GM12878 (cell line): ENCODE data around the gene RAP1GAP. TPM values are rescaled to one million over a fixed set of nuclear protein-coding genes. Genes with fewer than 3 reads are reported as not detected.

ENCODE experiments used
- ATAC-seq: fragments of 200-7000 bp; cut with Tn5 transposase; 3 replicates; pipeline ENCODE4 v1.9.1; 2020; ENCODE audit warnings: mild to moderate bottlenecking, moderate library complexity
- BruUV-seq: library from RNA; stranded (reverse); fragments of 400-500 nt; replicated peaks from 2 replicates; lab custom pipeline; 2021; lab: Mats Ljungman, UMichigan
- CTCF ChIA-PET: fragments of 300-600 bp; sonication (Branson Sonifier 250); formaldehyde crosslinking; extraction: SDS; loops from one replicate; lab custom pipeline; 2021; ENCODE audit warnings: inconsistent platforms; lab: Yijun Ruan, JAX
- POLR2A ChIA-PET: fragments of 350-600 bp; formaldehyde crosslinking; extraction: SDS; loops from one replicate; lab custom pipeline; 2021; ENCODE audit warnings: inconsistent platforms; lab: Charles Lee
- RAD21 ChIA-PET: fragments of 300-600 bp; sonication (Branson Sonifier 250); formaldehyde crosslinking; loops from one replicate; lab custom pipeline; 2023; ENCODE audit warnings: antibody characterized with exemption; ENCODE audit not compliant: unreplicated experiment; lab: Charles Lee
- SMC1A ChIA-PET: fragments of 300-600 bp; sonication (Branson Sonifier 250); formaldehyde crosslinking; loops from one replicate; lab custom pipeline; 2023; ENCODE audit not compliant: unreplicated experiment, uncharacterized antibody; lab: Charles Lee
- DNase-seq: peaks from one replicate; pipeline ENCODE4 v3.0.0-alpha.2; 2011; ENCODE audit warnings: low read depth, low spot score
- FAIRE-seq: peaks from 3 replicates; lab custom pipeline; 2011; peaks lifted over from hg19 to GRCh38; lab: Jason Lieb, UNC
- H2AFZ ChIP-seq: 2 replicates; pipeline ENCODE4 v1.6.0; 2011; ENCODE audit warnings: low read depth, low read length, control low read depth; ENCODE audit not compliant: control insufficient read depth
- H3K27ac ChIP-seq: 2 replicates; pipeline ENCODE4 v1.5.1; 2011; ENCODE audit warnings: control low read depth; ENCODE audit not compliant: control insufficient read depth, insufficient read depth
- H3K27me3 ChIP-seq, 2 experiments: replicated peaks in 1 of 2; 2 replicates each; pipeline versions ENCODE4 v1.6.0 to v1.6.1; 2011; ENCODE audit warnings: low read length in 1 of 2; ENCODE audit not compliant: control insufficient read depth in 2 of 2, insufficient read depth in 2 of 2
- H3K36me3 ChIP-seq, 2 experiments: 2 replicates each; pipeline ENCODE4 v1.5.1; 2011; ENCODE audit warnings: low read length in 1 of 2; ENCODE audit not compliant: control insufficient read depth in 2 of 2, insufficient read depth in 2 of 2
- H3K4me1 ChIP-seq: 2 replicates; pipeline ENCODE4 v1.6.1; 2011; ENCODE audit warnings: mild to moderate bottlenecking, low read length, moderate library complexity, mixed read lengths; ENCODE audit not compliant: control insufficient read depth, insufficient read depth
- H3K4me2 ChIP-seq: 2 replicates; pipeline ENCODE4 v1.6.0; 2011; ENCODE audit warnings: control low read depth; ENCODE audit not compliant: control insufficient read depth, insufficient read depth
- H3K4me3 ChIP-seq: fragments of 200-600 bp; sonication (generic); 2 replicates; pipeline ENCODE4 v1.5.1; 2016
- H3K79me2 ChIP-seq: 2 replicates; pipeline ENCODE4 v1.6.0; 2011; ENCODE audit warnings: low read length; ENCODE audit not compliant: control insufficient read depth, insufficient read depth
- H3K9ac ChIP-seq: 2 replicates; pipeline ENCODE4 v1.8.0; 2011; ENCODE audit warnings: low read length, control low read depth, mixed read lengths; ENCODE audit not compliant: control insufficient read depth, insufficient read depth
- H3K9me3 ChIP-seq: replicated peaks from 3 replicates; pipeline ENCODE4 v1.5.1; 2011; ENCODE audit warnings: mild to moderate bottlenecking, low read length; ENCODE audit not compliant: control insufficient read depth, insufficient read depth
- H4K20me1 ChIP-seq: 2 replicates; pipeline ENCODE4 v1.6.0; 2011; ENCODE audit not compliant: control insufficient read depth, insufficient read depth
- CREM ChIP-seq: IDR thresholded peaks from 2 replicates; pipeline ENCODE4 v1.6.1; 2014; ENCODE audit warnings: antibody characterized with exemption, low read depth
- HCFC1 ChIP-seq: fragments of 150-350 bp; IDR thresholded peaks from 2 replicates; pipeline ENCODE4 v1.6.1; 2014; ENCODE audit warnings: low read length
- JUND ChIP-seq: IDR thresholded peaks from 2 replicates; pipeline ENCODE4 v1.6.1; 2012; ENCODE audit warnings: low read depth, mild to moderate bottlenecking, low read length, improper control_type of control experiment, moderate library complexity
- LARP7 ChIP-seq: fragments of 450-650 bp; IDR thresholded peaks from 2 replicates; pipeline ENCODE4 v1.6.1; 2017; ENCODE audit warnings: mild to moderate bottlenecking
- NFYB ChIP-seq: IDR thresholded peaks from 2 replicates; pipeline ENCODE4 v1.6.1; 2011; ENCODE audit warnings: low read depth, mild to moderate bottlenecking, low read length, improper control_type of control experiment, moderate library complexity; ENCODE audit not compliant: insufficient read depth
- RAD21 ChIP-seq: IDR thresholded peaks from 2 replicates; pipeline ENCODE4 v1.6.1; 2011; ENCODE audit warnings: mild to moderate bottlenecking, low read depth, low read length, moderate library complexity; ENCODE audit not compliant: insufficient read depth
- RCOR1 ChIP-seq: conservative IDR thresholded peaks from 2 replicates; pipeline ENCODE4 v1.6.1; 2012; ENCODE audit warnings: low read depth, low read length, improper control_type of control experiment
- SPI1 ChIP-seq: IDR thresholded peaks from 2 replicates; pipeline ENCODE4 v1.6.1; 2011; ENCODE audit warnings: low read depth, mild to moderate bottlenecking, low read length, moderate library complexity, borderline replicate concordance; ENCODE audit not compliant: insufficient read depth
- ZBED1 ChIP-seq: IDR thresholded peaks from 2 replicates; pipeline ENCODE4 v1.6.1; 2016; ENCODE audit warnings: borderline replicate concordance
- ZBTB40 ChIP-seq: fragments of 450-650 bp; IDR thresholded peaks from 2 replicates; pipeline ENCODE4 v1.6.1; 2016; ENCODE audit warnings: mild to moderate bottlenecking, moderate library complexity, borderline replicate concordance
- ZNF622 ChIP-seq: fragments of 450-650 bp; IDR thresholded peaks from 2 replicates; pipeline ENCODE4 v1.6.1; 2017; ENCODE audit warnings: mild to moderate bottlenecking, inconsistent platforms
- WGBS: methylation state at CpG from one replicate; pipeline ENCODE4 v1.1.6; 2016; ENCODE audit warnings: low lambda C conversion rate; ENCODE audit not compliant: insufficient replicate concordance, insufficient coverage; ENCODE audit errors: missing lambda C conversion rate; 5-methylcytosine and 5-hydroxymethylcytosine counted together
- in situ Hi-C: fragments of 300-500 bp; cut with MboI; formaldehyde crosslinking; loops from 9 replicates; pipeline ENCODE4 v1.14.3; 2018; ENCODE audit warnings: mixed read lengths
- intact Hi-C: fragments of 100-400 bp; cut with micrococcal nuclease; formaldehyde crosslinking; loops from one replicate; pipeline ENCODE4 v1.14.2; 2022; ENCODE audit not compliant: unreplicated experiment
- polyA plus RNA-seq, 11 experiments: library from polyadenylated mRNA; depleted of rRNA in 4 of 11; unstranded in 6 of 11; stranded (reverse) in 5 of 11; fragments of >200 nt; fragmentation: Nextera tagmentation in 4 of 11; fragmentation: Illumina TruSeq in 1 of 11; extraction: Ambion mirVana in 4 of 11; extraction: Trizol in 1 of 11; gene quantifications; 1 replicate in 1 of 11; 2 replicates in 10 of 11; pipeline versions ENCODE4 v1.2.1 to v1.2.3, GENCODE V29; 2011 to 2016; ENCODE audit warnings: inconsistent platforms in 2 of 11, missing spikeins in 2 of 11, low read depth in 1 of 11
- total RNA-seq, 4 experiments: library from RNA; depleted of rRNA in 3 of 4; stranded (reverse); fragments of >200 nt in 3 of 4; fragmentation: Illumina TruSeq in 1 of 4; extraction: Trizol in 1 of 4; gene quantifications; 2 replicates each; pipeline versions ENCODE4 v1.2.1 to v1.2.3, GENCODE V29; 2013 to 2021
- TF ChIP-seq, protein P1 (sequence below): fragments of 450-650 bp; IDR thresholded peaks from 2 replicates; pipeline ENCODE4 v1.6.1; 2017; ENCODE audit warnings: borderline replicate concordance
- TF ChIP-seq, protein P2 (sequence below): fragments of 450-650 bp; IDR thresholded peaks from 2 replicates; pipeline ENCODE4 v1.6.1; 2017; ENCODE audit warnings: mild to moderate bottlenecking
- TF ChIP-seq, protein P3 (sequence below): IDR thresholded peaks from 2 replicates; pipeline ENCODE4 v1.6.1; 2011; ENCODE audit warnings: borderline replicate concordance, low read depth, mild to moderate bottlenecking, moderate library complexity, low read length; ENCODE audit not compliant: insufficient read depth, poor library complexity, severe bottlenecking

Gene RAP1GAP
- total and polyA plus RNA-seq, 10 of the 15 experiments (the other 5 are each of a cell fraction or from before 2014, with no cell fraction given), result 0.04 to 0.96 (median 0.09) TPM; not detected in 3

DNA sequence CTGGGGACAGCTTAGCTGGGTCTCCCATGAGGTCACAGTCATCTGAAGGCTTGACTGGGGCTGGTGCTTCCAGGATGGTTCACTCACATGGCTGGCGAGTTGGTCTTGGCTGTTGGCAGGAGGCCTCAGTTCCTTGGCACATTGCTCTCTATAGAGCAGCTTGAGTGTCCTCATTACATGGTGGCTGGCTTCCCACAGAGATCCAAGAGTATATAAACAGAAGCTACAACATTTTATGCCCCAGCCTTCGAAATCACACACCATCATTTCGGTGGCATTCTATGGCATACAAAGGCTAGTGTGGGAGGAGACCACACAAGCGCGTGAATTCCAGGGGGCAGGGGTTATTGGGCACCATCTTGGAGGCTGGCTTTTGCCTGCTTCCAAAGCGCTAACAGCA lies 96.9 kb downstream of the RAP1GAP start:
- FAIRE-seq (no peak), DNase-seq (no peak), ATAC-seq (no peak)
- TF ChIP-seq HCFC1 (no peak), ZBED1 (no peak), SPI1 (no peak), RCOR1 (no peak), NFYB (no peak), RAD21 (no peak), CREM (no peak), LARP7 (no peak), ZNF622 (no peak), JUND (no peak), ZBTB40 (no peak)
- TF ChIP-seq, protein P1, sequence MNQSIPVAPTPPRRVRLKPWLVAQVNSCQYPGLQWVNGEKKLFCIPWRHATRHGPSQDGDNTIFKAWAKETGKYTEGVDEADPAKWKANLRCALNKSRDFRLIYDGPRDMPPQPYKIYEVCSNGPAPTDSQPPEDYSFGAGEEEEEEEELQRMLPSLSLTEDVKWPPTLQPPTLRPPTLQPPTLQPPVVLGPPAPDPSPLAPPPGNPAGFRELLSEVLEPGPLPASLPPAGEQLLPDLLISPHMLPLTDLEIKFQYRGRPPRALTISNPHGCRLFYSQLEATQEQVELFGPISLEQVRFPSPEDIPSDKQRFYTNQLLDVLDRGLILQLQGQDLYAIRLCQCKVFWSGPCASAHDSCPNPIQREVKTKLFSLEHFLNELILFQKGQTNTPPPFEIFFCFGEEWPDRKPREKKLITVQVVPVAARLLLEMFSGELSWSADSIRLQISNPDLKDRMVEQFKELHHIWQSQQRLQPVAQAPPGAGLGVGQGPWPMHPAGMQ, result no peak
- TF ChIP-seq, protein P2, sequence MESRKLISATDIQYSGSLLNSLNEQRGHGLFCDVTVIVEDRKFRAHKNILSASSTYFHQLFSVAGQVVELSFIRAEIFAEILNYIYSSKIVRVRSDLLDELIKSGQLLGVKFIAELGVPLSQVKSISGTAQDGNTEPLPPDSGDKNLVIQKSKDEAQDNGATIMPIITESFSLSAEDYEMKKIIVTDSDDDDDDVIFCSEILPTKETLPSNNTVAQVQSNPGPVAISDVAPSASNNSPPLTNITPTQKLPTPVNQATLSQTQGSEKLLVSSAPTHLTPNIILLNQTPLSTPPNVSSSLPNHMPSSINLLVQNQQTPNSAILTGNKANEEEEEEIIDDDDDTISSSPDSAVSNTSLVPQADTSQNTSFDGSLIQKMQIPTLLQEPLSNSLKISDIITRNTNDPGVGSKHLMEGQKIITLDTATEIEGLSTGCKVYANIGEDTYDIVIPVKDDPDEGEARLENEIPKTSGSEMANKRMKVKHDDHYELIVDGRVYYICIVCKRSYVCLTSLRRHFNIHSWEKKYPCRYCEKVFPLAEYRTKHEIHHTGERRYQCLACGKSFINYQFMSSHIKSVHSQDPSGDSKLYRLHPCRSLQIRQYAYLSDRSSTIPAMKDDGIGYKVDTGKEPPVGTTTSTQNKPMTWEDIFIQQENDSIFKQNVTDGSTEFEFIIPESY, result no peak
- TF ChIP-seq, protein P3, sequence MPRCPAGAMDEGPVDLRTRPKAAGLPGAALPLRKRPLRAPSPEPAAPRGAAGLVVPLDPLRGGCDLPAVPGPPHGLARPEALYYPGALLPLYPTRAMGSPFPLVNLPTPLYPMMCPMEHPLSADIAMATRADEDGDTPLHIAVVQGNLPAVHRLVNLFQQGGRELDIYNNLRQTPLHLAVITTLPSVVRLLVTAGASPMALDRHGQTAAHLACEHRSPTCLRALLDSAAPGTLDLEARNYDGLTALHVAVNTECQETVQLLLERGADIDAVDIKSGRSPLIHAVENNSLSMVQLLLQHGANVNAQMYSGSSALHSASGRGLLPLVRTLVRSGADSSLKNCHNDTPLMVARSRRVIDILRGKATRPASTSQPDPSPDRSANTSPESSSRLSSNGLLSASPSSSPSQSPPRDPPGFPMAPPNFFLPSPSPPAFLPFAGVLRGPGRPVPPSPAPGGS, result no peak
- no peaks in the 10 kb centered on the region for H3K36me3 ChIP-seq
- RAD21 ChIA-PET, result no interaction called here
- H4K20me1 ChIP-seq, result no peaks in the 10 kb centered on the region
- intact Hi-C loops, result loop anchor here (10.0 kb wide), 1 partner anchor 197 kb away; no protein-coding TSS in a partner anchor
- no peak overlapping the region for H3K4me3 ChIP-seq
- H3K79me2 ChIP-seq, result no peaks in the 10 kb centered on the region
- H3K9ac ChIP-seq, result no peak overlapping the region
- no peaks in the 10 kb centered on the region for H3K4me1 ChIP-seq
- 19% methylated on average over 6 of the region's 6 CpGs for WGBS
- H3K9me3 ChIP-seq, result no peaks in the 10 kb centered on the region
- no peak overlapping the region for H3K4me2 ChIP-seq
- SMC1A ChIA-PET, result no interaction called here
- H2AFZ ChIP-seq, result no peak overlapping the region
- in situ Hi-C loops, result no loop called here
- H3K27ac ChIP-seq, result no peak overlapping the region
- no TSS peak for BruUV-seq
- H3K27me3 ChIP-seq, result no peaks in the 10 kb centered on the region; a peak in 2 of 4 replicates
- CTCF ChIA-PET, result interaction anchor here (1.5 kb wide), 1 partner anchor 36 kb away, joined by 6 read pairs; no protein-coding TSS in a partner anchor
- POLR2A ChIA-PET, result interaction anchor here (0.5 to 0.6 kb wide), 2 partner anchors 554 to 586 kb away, joined by 3 to 4 read pairs; no protein-coding TSS in a partner anchor
